Peyer's patch (tissue), 4 donors: ENCODE results near the gene PLG. TPM values are rescaled to one million over a fixed set of nuclear protein-coding genes. Genes with fewer than 3 reads are reported as not detected.
"Not testable (repeated sequence)": the region's sequence is repeated elsewhere in the genome, so short reads cannot be mapped to it uniquely, and the experiment has no call there.

Experiments
- DNase-seq, 3 donors: peaks; one replicate each; pipeline ENCODE4 v3.0.0-alpha.2; 2017 to 2019
- H3K27ac ChIP-seq, 4 donors: fragments of 200-600 bp; sonication (generic); one replicate each; pipeline ENCODE4 v1.5.1; 2016 to 2019
- H3K27me3 ChIP-seq, 2 donors: fragments of 200-600 bp; sonication (generic); one replicate each; pipeline ENCODE4 v1.5.1; 2019
- H3K36me3 ChIP-seq, 3 donors: fragments of 200-600 bp; sonication (generic); one replicate each; pipeline ENCODE4 v1.5.1; 2016 to 2019
- H3K4me1 ChIP-seq, 4 donors: fragments of 200-600 bp; sonication (generic); one replicate each; pipeline ENCODE4 v1.5.1; 2016 to 2019
- H3K4me3 ChIP-seq, 4 donors: fragments of 200-600 bp; sonication (generic); 1 replicate in 3 of 4; 2 replicates in 1 of 4; pipeline ENCODE4 v1.5.1; 2016 to 2019; ENCODE audit warnings: mild to moderate bottlenecking in 1 of 4
- H3K9me3 ChIP-seq, 4 donors: fragments of 200-600 bp; sonication (generic); one replicate each; pipeline ENCODE4 v1.5.1; 2016 to 2019; ENCODE audit warnings: mild to moderate bottlenecking in 1 of 4
- POLR2A ChIP-seq, 2 donors: fragments of 450-650 bp; IDR thresholded peaks; one replicate each; pipeline ENCODE4 v1.5.1; 2017; ENCODE audit warnings: antibody characterized with exemption in 2 of 2, mild to moderate bottlenecking in 2 of 2, moderate library complexity in 2 of 2
- total RNA-seq, 4 donors: library from RNA; depleted of rRNA; stranded (reverse); fragments of >200 nt; gene quantifications; one replicate each; pipeline ENCODE4 v1.1.0, GENCODE V29; 2016
- TF ChIP-seq, protein P1 (sequence below), 6 experiments: fragments of 450-650 bp in 4 of 6; fragments of 200-600 bp in 2 of 6; sonication (generic) in 1 of 6; IDR thresholded peaks; one replicate each; pipeline ENCODE4 v1.5.1; 2017 to 2019; ENCODE audit warnings: antibody characterized with exemption in 6 of 6, mild to moderate bottlenecking in 3 of 6, moderate library complexity in 1 of 6

PLG gene
- total RNA-seq, 4 donors from 2014 or later, result not detected

DNA sequence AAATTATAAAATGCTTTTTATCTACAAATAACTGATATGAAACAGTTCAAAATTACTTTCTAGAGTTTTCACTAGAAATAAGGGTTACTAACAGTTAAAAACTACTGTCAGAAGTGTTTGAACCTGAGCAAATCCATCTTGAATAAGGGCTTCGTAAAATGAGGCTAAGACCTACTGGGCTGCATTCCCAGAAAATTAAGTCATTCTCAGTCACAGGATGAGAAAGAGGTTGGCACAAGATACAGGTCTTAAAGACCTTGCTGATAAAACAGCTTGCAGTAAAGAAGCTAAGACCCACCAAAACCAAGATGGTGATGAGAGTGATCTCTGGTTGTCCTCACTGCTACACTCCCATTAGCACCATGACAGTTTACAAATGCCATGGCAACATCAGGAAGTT, 93.7 kb downstream of the PLG start:
- H3K9me3 ChIP-seq, result peaks cover 0 to 3% (median 0%) of the 10 kb centered on the region in 4 donors
- H3K4me3 ChIP-seq, result no peak overlapping the region
- DNase-seq, result no peak
- H3K27me3 ChIP-seq, result no peaks in the 10 kb centered on the region
- TF ChIP-seq POLR2A (IDR thresholded peaks at IDR 0.05), result no peak
- TF ChIP-seq, protein P1, sequence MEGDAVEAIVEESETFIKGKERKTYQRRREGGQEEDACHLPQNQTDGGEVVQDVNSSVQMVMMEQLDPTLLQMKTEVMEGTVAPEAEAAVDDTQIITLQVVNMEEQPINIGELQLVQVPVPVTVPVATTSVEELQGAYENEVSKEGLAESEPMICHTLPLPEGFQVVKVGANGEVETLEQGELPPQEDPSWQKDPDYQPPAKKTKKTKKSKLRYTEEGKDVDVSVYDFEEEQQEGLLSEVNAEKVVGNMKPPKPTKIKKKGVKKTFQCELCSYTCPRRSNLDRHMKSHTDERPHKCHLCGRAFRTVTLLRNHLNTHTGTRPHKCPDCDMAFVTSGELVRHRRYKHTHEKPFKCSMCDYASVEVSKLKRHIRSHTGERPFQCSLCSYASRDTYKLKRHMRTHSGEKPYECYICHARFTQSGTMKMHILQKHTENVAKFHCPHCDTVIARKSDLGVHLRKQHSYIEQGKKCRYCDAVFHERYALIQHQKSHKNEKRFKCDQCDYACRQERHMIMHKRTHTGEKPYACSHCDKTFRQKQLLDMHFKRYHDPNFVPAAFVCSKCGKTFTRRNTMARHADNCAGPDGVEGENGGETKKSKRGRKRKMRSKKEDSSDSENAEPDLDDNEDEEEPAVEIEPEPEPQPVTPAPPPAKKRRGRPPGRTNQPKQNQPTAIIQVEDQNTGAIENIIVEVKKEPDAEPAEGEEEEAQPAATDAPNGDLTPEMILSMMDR (IDR thresholded peaks at IDR 0.05), result no peak
- no peaks in the 10 kb centered on the region for H3K36me3 ChIP-seq
- H3K4me1 ChIP-seq, result no peaks in the 10 kb centered on the region
- no peak overlapping the region for H3K27ac ChIP-seq

DNA sequence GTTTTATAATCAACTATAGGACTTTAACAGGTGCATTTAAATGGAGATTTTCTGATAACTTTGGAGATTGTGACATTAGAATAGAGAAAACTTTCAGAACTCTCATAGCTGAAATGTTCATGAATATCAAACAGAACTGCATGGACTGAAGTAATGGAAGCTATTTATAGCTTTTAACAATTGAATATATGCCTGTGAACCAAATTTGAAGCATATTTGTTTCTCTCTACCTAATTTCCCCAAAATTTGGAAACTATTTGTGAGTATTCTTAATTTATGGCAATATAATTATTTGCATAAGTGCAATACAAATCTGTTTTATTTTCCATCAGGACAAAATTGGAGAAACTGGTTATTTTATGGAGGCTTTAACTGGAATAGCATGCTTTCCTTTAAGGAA, 96.6 kb downstream of the PLG start:
- DNase-seq, result no peak
- H3K27me3 ChIP-seq, result no peaks in the 10 kb centered on the region
- H3K36me3 ChIP-seq, result no peaks in the 10 kb centered on the region
- H3K9me3 ChIP-seq, result peaks cover 0 to 3% (median 0%) of the 10 kb centered on the region in 4 donors
- no peak overlapping the region for H3K27ac ChIP-seq
- H3K4me1 ChIP-seq, result no peaks in the 10 kb centered on the region
- no peak overlapping the region for H3K4me3 ChIP-seq
- TF ChIP-seq, protein P1 (IDR thresholded peaks at IDR 0.05), result no peak
- TF ChIP-seq POLR2A (IDR thresholded peaks at IDR 0.05), result no peak

DNA sequence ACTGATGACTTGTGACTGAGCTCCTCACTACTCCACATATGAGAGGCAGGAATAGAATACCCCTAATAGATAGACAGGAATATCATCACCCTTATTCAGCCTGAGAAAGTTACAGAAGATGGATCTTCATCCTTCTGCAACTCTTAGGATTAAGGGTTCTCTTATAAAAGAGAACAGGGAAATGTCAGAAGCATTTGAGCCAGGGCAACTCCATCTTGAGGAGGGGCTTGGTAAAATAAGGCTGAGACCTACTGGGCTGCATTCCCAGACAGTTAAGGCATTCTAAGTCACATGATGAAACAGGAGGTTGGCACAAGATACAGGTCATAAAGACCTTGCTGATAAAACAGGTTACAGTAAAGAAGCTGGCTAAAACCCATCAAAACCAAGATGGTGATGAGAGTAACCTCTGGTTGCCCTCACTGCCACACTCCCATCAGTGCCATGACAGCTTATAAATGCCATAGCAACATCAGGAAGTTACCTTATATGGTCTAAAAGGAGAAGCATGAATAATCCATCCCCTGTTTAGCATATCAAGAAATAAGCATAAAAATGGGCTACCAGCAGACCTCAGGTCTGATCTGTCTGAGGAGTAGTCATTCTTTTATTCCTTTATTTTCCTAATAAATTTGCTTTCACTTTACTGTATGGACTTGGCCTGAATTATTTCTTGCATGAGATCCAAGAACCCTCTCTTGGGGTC, 97.9 kb downstream of the PLG start:
- DNase-seq, result no peak
- H3K27ac ChIP-seq, result no peak overlapping the region
- H3K4me1 ChIP-seq, result no peaks in the 10 kb centered on the region
- TF ChIP-seq POLR2A (IDR thresholded peaks at IDR 0.05), result no peak
- TF ChIP-seq, protein P1 (IDR thresholded peaks at IDR 0.05), result no peak
- H3K36me3 ChIP-seq, result no peaks in the 10 kb centered on the region
- H3K9me3 ChIP-seq, result peaks cover 0 to 3% (median 0%) of the 10 kb centered on the region in 4 donors
- H3K4me3 ChIP-seq, result no peak overlapping the region
- no peaks in the 10 kb centered on the region for H3K27me3 ChIP-seq

DNA sequence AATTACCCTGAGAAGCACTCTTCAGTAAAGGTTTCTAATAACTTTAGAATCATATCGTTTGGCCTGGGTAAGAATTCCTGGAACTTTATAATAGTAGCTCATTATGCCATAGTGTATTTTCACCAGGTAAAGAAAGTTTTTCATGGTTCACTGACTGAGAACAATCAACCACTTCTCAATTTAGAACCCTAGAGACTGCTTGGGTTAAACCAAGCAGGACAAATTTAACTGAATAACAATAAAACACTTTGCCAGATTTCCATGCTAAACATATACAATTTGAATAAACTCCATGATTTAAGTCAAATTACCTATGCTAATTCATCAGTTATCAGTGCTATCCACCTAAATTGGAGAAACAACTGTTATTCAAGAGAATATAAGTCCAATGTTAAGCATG, 99.4 kb downstream of the PLG start:
- Histone ChIP-seq H3K36me3 (no peaks in the 10 kb centered on the region), H3K4me3 (no peak overlapping the region), H3K4me1 (no peaks in the 10 kb centered on the region), H3K9me3 (peaks cover 0 to 3% (median 0%) of the 10 kb centered on the region in 4 donors), H3K27ac (no peak overlapping the region), H3K27me3 (no peaks in the 10 kb centered on the region)
- DNase-seq, result no peak
- TF ChIP-seq POLR2A (IDR thresholded peaks at IDR 0.05), result no peak
- TF ChIP-seq, protein P1 (IDR thresholded peaks at IDR 0.05), result no peak

DNA sequence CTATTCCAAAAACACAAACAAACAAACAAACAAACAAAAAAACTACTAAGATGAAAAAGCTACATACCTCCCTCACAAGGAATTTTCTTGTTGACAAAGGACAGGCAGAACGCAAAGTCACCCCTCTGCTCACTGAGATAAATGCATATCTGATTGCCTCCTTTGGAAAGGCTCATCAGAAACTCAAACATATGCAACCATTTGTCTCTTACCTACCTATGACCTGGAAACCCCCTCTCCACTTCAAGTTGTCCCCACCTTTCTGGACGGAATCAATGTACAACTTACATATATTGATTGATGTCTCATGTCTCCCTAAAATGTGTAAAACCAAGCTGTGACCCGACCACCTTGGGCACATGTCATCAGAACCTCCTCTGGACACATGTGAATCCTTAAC, 100.0 kb downstream of the PLG start:
- not testable (repeated sequence) for DNase-seq, H3K9me3 ChIP-seq, H3K27ac ChIP-seq, H3K4me1 ChIP-seq, H3K4me3 ChIP-seq, H3K27me3 ChIP-seq, H3K36me3 ChIP-seq

Other genes starting within 250 kb of the PLG start
- gene LPA, start 38.0 kb upstream of the PLG start, total RNA-seq, result 1 to 10 TPM in 2 of 4 donors, under 1 TPM in 1, not detected in 1; 0.94 to 2.5 (median 1.7) TPM